ENCODE data around the gene MYADM.
A peak's percentile ranks its signal among the peaks of the same experiment; 100 is the strongest.

Gene MYADM

DNA sequence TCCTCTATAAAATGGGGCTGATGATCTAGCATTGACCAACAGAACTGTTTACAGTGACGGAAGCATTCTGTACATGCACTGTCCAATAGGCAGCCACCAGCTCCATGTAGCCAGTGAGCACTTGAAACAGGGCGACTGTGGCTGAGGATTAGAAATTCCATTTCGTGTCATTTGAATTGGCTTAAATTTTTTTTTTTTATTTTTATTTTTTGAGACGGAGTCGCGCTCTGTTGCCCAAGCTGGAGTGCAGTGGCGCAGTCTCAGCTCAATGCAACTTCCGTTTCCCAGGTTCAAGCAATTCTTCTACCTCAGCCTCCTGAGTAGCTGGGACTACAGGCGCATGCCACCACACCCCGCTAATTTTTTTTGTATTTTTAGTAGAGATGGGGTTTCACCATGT is 17.4 kb downstream of the MYADM start:
- no peak for ATAC-seq
- DNase-seq, result no peak

DNA sequence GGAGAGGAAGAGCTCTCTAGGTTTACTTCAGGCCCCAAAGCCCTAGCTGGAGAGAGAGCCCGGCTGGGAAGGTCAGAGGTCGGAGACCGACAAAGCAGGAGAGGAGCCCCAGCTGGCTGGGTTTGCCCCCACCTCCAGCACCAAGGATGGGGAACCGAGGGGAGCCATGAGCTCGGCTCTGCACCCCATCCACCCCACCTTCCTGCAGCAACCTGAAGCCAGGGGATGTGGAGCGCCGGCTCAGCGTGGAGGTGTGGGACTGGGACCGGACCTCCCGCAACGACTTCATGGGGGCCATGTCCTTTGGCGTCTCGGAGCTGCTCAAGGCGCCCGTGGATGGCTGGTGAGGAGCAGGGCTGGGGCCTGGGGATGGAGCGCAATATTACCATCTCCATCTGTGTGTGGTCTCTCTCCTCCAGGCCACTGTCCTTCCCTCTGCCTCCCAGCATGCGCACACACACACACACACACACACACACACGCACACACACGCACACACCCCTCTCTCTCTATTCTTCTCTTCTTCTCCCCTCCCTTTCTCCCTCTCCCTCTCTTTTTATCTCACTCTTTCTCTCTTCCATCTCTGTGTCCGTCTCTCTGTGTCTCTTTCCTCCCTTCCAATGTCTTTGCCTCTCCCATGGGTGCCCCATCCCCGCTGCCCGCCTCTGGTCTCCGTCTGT is 24.8 kb downstream of the MYADM start:
- no peak for ATAC-seq

GRCh38 chr19:53892981-53893325 is 25.3 kb downstream of the MYADM start:
- peak; percentile 32 for ATAC-seq
- DNase-seq, result no peak

More for the DNA sequence above, 24.8 kb downstream of the MYADM start:
- DNase-seq, result no peak

GRCh38 chr19:53894707-53895106 is 27.0 kb downstream of the MYADM start:
- ATAC-seq (no peak), DNase-seq (no peak)

- ATAC-seq (no peak), DNase-seq (no peak)
Observed at GRCh38 chr19:53896682-53897081, 29.0 kb downstream of the MYADM start.

DNA sequence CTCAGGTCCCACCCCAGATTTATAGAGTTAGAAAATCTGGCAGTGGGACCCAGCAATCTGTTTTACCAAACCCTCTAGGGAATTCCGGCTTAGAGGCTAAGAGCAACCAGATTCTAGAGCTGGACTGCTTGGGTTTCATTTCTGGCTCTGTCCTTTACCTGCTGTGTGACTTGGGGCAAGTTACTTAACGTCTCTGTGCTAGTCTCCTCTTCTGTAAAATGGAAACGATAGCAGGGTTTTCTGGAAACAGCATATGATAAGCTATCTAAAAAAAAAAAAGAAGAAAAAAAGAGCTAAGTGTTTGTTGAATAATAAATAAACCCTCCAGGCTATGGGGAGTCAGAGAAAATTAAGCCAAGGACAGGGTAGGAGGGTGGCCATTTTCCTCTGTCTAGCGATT is 29.8 kb downstream of the MYADM start:
- ATAC-seq, result no peak

DNA sequence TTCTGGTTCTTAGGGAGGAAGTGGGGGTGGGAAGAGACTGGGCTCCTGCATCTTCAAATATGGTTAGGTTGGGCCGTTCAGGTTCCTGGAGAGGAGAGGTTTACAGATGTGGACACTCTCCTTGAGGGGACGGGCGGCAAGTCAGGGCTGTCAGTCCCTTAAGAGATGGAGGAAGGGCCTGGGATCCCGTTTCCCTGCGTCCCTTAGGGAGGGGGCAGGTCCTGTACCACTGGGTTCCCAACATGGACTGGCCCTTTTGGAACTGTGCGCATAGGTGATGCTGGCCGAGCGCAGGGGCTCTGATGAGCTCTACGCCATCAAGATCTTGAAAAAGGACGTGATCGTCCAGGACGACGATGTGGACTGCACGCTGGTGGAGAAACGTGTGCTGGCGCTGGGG is 30.5 kb downstream of the MYADM start:
- DNase-seq, result no peak
- ATAC-seq, result no peak

More for the DNA sequence above, 29.8 kb downstream of the MYADM start:
- DNase-seq, result no peak

DNA sequence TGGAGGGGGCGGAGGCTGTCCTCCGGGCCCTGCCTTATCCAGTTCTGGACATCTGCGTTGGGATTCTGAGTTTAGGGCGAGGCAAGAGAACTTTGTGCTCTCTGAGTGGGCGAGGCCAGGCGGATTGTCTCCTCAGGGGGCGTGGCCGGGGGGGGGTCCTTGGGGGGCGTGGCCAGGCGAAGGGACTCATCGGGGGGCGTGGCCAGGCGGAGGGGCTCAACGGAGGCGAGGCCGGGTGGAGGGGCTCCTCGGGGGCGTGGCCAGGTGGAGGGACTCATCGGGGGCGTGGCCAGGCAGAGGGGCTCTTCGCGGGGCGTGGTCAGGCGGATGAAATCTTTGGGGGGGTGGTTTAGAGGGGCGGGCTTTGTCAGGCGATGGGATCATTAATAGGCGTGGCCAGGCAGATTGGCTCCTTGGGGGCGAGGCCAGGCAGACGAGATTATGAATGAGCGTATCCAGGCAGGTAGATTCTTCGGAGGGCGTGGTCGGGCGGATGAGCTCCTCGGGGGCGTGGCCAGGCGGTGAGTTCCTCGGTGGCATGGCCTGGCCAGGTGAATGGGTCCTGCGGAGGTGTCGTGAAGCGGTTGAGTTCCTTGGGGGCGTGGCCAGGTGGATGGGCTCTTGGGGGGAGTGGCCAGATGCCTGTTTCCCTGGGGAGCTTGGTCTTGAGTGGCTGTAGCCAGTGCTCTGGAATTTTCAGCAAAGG is 31.1 kb downstream of the MYADM start:
- ATAC-seq (no peak), DNase-seq (no peak)

DNA sequence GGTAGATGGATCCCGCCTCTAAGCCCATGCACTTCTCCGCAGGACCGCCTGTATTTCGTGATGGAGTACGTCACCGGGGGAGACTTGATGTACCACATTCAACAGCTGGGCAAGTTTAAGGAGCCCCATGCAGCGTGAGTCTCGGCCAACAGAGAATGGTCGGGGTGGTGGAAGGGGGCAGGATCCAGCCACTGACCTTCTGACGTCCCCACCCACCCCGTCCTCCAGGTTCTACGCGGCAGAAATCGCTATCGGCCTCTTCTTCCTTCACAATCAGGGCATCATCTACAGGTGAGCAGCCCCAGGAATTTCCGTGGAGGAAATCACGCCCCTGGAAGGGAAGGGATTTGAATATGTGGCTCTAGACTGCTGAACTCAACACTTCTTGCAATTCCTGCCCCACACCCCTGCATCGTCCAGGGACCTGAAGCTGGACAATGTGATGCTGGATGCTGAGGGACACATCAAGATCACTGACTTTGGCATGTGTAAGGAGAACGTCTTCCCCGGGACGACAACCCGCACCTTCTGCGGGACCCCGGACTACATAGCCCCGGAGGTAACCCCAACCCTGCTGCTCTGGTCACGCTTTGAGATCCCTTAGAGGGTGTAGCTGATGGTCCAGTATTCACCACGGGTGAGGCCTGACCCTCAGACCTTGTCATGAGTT is 32.6 kb downstream of the MYADM start:
- DNase-seq, result no peak
- ATAC-seq, result no peak

DNA sequence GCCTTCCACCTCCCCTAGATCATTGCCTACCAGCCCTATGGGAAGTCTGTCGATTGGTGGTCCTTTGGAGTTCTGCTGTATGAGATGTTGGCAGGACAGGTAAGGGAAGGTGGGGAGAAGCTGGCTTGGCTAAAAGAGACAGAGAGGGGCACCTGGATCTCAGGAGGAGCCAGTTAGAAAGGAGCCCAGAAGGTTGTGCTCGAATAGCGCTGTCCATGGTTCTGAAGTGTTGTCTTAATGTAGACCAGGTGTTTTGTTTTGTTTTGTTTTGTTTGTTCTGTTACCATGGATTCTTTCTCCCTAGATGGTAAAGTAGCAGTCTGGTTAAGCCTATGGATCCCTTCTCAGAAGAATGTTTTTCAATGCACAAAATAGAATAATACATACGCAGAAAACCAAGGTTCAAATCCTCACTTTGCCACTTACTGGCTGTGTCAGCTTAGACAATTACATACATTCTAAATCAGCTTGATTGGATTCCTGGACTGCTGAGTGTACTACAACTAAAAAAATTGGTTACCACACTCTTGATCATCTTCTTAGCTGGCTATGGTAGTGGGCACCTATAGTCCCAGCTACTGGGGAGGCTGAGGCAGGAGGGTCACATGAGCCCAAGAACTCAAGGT is 35.5 kb downstream of the MYADM start:
- ATAC-seq (no peak), DNase-seq (peak; percentile 32)

DNA sequence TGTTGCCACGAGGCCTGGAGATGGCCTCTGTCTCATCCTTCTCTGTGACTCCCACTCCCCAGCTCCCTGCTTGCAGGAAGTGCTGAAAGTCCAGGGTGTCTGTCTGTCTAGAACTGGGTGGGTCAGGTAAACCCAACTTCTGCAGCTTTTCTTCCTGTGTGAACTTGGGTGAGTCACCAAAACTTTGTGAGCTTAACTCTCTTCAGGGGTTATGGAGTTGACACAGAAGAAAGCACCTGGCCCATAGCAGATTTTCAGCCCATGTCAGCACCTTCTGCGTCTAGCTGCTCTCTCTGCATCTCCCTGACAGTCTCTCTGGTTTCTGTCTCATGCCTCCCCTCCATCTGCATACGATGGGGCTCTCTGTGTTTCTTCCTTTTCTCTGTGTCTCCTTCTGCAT is 37.2 kb downstream of the MYADM start:
- ATAC-seq (no peak), DNase-seq (no peak)

- DNase-seq (no peak), ATAC-seq (no peak)
Observed at GRCh38 chr19:53905787-53906186, 38.1 kb downstream of the MYADM start.

GRCh38 chr19:53906211-53907192 is 38.8 kb downstream of the MYADM start:
- peak; percentile 64 for ATAC-seq
- DNase-seq, result peak; percentile 84

DNA sequence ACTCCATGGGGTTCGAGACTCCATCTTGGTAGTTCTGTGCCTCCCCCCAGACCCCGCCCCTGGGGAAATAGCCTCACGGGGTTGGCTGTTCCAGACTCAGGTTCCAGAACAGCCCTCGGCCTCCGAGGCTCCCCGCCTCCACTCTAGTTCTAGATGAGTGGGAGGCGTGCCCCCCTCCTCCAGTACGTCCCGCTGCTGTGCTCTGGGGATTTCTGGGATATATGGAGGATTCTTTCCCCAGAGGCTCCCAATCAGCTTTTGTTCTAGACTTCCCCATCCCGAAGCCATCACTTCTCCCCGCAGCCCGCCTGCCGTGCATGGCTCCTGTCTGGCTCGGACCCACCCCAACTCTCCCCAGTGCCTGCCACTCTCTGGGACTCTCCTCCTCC is 39.5 kb downstream of the MYADM start:
- DNase-seq (no peak), ATAC-seq (no peak)

GRCh38 chr19:53907690-53908089 is 40.0 kb downstream of the MYADM start:
- no peak for DNase-seq
- no peak for ATAC-seq

- peak; percentile 58 for DNase-seq
- ATAC-seq, result peak; percentile 85
Observed at GRCh38 chr19:53908106-53908934, 40.6 kb downstream of the MYADM start.

DNA sequence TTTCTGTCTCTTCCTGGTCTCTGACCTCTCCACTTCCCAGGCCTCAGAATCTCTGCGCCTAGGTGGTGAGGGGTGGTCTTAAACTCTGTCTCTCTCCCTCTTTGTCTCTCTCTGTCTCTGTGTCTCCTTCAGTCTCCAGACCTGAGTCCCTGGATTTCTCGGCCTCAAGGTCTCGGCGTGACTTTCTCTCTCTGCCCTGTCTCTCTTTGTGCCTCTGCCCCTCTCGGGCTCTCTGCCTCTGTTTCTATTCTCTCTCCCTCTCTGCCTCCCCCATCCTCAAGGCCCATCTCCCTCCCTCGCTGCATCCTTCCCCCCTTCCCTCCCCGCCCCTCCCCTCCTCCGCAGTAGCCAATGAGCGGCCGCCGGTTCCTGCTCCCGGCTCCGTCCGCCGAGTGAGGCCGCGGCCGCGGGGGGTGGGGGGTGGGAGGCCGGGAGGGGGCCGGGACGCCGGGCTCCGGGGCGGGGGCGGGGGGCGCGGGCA is 41.3 kb downstream of the MYADM start, which contains the start of gene CACNG7:
CACNG7 (plus strand) TSS at position 344 of the 481 bp plus-strand sequence. CDS start 3,554 bp downstream, outside the sequence.
- DNase-seq (no peak), ATAC-seq (no peak)

- no peak for ATAC-seq
- no peak for DNase-seq
Observed at GRCh38 chr19:53909471-53910169, 41.9 kb downstream of the MYADM start.

DNA sequence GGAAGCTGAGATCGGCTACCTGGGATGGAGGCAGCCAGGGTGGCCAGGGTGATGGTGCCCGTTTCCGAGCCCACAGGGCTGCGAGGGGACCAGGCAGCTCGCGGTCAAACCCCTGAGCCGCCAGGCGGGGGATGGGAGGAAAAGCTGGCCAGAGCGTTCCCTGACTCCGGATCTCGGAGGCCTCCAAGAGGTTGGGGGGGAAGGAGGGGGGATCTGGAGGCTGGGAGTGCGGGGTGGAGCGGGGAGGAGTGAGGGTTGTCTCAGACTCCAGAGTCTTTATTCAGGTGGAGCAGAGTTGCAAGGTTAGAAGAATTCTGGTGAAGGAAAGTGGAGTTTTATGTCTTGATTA is 42.5 kb downstream of the MYADM start:
- ATAC-seq (no peak), DNase-seq (no peak)

- ATAC-seq (no peak), DNase-seq (peak; percentile 32)
Observed at GRCh38 chr19:53912653-53913052, 45.0 kb downstream of the MYADM start.

All from stimulated activated naive CD8-positive, alpha-beta T cell treated with anti-CD3 and anti-CD28 coated beads, Interleukin-15, Interleukin-2, amounts not matched to agents 100 U/mL and 50 U/mL, for 24 hours (primary cell).